GM04504 (cell line): ENCODE measurements around the gene PRB3.

Experiments used
- DNase-seq: peaks from one replicate; pipeline ENCODE4 v3.0.0-alpha.2; 2012; ENCODE audit warnings: low read depth

The PRB3 gene

GRCh38 chr12:11269607-11270006, at the start of gene PRB3:
TSS of gene PRB3 (minus strand) at chr12:11269707. CDS start at chr12:11269669, 38 bp downstream.
- no peak for DNase-seq

- no peak for DNase-seq
Observed at GRCh38 chr12:11310336-11310735, 40.8 kb upstream of the PRB3 start, which contains the start of gene PRB4. TSS of gene PRB4 (minus strand) at chr12:11310436. CDS start at chr12:11310398, 38 bp downstream.

- no peak for DNase-seq
Observed at GRCh38 chr12:11307143-11307542, 37.6 kb upstream of the PRB3 start.

- DNase-seq, result no peak
Observed at GRCh38 chr12:11273449-11273848, 3.9 kb upstream of the PRB3 start.

GRCh38 chr12:11264501-11264900, 5.0 kb downstream of the PRB3 start:
- DNase-seq, result no peak

GRCh38 chr12:11246489-11246888, 23.0 kb downstream of the PRB3 start:
- DNase-seq, result no peak

- DNase-seq, result no peak
Observed at GRCh38 chr12:11242656-11243055, 26.9 kb downstream of the PRB3 start.

- no peak for DNase-seq
Observed at GRCh38 chr12:11240348-11240930, 29.1 kb downstream of the PRB3 start.

- DNase-seq, result no peak
Observed at GRCh38 chr12:11238275-11238674, 31.2 kb downstream of the PRB3 start.

- no peak for DNase-seq
Observed at GRCh38 chr12:11233532-11233931, 36.0 kb downstream of the PRB3 start.

GRCh38 chr12:11228296-11228879, 41.1 kb downstream of the PRB3 start:
- peak; percentile 13 for DNase-seq

- no peak for DNase-seq
Observed at GRCh38 chr12:11227373-11227772, 42.1 kb downstream of the PRB3 start.
